ENCODE results near the gene ARID3B.

Gene ARID3B

DNA sequence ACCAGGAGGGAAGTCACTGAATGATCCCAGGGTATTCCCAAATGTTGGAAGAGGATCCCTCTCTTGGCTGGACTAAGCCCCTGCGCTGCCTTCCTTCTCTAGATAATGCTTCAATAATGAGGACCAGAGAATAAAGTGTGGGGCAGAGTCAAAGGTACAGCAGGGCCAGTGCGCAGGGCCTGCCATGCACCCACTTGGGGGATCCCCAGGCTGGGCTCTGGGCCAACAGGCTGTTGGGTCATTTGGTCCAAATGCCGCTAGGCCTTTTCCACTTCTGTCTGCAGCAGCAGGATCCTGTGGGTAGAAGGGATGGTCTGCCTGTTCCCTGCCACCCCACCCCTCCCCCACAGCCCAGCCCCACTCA is 68.9 kb downstream of the ARID3B start:
- DNase-seq = no peak

DNA sequence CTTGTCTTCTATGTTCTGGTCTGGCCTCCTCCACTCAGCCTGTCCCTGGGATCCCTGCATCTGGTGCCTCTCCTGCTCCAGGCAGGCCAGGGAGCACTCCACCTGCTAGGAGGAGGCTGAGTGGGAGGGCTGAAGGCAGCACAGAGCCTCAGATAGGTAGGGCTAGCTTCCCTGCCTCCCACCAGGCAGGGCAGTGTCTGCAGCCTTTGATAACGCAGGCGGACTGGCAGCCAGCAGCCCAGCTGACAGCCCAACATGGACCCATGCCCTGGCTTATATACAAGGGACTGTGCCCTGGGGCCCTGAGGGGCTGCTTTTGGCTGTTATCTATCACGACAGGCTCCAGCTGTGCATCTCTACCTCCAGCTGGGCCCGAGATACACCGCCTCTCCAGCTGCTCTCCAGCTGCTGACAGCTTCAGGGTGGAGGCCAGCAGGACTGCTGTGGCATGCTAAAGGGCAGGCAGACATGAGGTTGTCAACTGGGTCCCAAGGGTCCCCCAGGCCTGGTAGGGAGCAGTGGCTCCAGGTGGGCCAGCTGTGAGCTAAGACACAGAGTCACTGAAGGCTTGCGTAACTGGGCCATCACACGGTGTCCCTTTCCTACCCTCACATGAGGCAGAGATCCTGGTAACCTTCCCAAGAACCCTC is 69.4 kb downstream of the ARID3B start:
- DNase-seq = peak; percentile 60

DNA sequence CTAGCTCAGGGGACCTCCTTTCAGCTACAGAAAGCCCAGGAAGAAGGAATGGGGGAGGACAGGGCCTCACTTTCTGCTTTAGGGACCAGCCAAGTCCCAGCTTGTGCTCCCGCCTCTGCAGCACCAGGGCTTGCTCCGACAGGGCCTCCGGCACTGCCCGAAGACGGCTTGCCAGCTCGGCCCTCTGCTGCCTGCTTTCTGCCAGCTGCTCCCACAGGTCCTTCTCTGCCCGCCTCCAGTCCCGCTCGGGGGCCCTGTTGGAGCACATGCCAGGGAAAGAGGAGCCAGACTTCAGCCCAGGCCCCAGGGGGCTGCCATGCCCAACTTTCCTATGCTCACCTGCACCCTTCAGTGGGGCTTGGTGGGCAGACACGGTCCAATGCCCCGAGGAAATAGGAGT is 70.3 kb downstream of the ARID3B start:
- DNase-seq = no peak

- no peak for DNase-seq
Observed at GRCh38 chr15:74611834-74612233, 70.8 kb downstream of the ARID3B start.

DNA sequence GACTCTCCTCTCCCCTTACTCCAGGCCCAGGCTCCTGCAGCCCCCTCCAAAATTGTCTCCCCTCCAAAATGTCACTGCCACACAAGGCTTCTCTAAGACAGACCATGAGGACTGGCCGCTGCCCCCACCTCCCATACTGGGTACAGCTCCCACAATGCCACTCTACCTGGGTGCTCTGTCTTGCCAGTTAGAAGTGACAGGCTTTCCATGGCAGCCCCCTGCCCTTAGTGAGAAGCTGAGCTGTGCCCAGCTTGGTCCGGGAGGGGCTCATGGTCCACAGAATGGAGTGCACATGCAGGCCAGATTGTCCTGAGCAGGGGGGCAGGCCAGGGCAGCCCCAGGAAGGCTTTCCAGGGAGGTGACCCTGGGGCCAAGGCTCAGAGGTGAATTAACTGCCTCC is 71.7 kb downstream of the ARID3B start:
- no peak for DNase-seq

DNA sequence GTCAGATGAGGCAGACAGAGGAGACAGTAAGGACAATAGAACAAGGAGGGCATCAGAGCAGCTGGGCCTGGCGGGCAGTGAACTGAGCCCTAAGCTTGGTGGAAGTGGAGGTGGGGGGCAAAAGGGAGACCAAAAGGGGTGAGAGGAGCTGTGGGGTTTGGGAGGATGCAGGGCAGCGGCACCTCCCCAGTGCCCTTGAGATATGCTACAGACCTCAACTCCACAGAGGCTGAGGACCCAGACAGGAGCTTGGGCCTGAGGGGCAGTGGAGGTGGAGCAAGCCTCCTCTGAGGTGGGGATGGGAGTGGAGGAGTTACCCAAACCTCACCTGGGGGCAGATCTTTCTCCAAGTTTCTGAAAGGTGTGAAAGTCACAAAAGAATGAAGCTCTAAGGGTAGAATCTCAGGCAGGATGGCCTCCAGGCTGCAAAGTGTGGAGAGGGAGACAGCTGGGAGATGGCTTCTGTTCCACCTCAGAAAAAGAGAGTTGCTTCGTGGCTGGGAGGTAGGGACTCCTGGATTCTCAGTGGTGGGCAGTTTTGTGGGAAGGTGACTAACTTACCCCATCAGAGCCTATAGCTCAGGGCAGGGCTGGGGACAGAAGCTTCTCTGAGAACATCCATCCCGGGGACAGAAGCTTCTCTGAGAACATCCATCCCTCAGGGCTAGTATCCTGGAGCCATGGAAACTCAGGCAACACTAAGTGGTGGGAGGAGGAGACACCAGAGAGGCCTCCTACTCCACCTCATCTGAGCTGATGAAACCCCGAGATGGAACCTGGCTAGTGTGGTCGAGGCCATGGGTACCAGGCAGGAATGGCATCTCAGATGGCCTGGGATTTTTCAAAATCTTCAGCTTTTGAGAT is 72.3 kb downstream of the ARID3B start:
- DNase-seq = no peak

DNA sequence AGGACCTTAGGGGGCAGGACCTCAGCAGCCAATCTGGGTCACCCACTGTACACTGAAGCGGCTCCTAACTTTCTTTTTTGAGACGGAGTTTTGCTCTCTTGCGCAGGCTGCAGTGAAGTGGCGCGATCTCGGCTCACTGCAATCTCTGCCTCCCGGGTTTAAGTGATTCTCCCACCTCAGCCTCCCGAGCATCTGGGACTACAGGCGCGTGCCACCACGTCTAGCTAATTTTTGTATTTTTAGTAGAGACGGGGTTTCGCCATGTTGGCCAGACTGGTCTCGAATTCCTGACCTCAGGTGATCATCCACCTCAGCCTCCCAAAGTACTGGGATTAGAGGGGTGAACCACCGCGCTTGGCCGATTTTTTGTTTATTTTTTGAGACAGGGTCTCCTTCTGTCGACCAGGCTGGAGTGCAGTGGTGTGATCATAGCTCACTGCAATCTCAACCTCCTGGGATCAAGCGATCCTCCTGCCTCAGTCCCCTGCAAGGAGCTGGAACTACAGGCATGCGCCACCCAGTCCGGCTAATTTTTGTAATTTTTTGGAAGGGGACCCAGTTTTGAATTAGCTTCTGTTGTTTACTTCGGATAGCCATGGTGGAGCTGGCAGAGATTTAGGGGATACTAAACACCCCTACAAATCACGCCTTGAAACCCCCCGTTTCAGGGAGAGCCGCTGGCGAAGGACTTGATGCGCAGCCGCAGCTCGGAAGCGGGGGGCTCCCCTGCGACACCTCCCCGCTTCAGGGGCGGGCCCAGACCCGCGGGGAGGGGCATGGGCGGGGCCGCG is 73.1 kb downstream of the ARID3B start:
- no peak for DNase-seq

DNA sequence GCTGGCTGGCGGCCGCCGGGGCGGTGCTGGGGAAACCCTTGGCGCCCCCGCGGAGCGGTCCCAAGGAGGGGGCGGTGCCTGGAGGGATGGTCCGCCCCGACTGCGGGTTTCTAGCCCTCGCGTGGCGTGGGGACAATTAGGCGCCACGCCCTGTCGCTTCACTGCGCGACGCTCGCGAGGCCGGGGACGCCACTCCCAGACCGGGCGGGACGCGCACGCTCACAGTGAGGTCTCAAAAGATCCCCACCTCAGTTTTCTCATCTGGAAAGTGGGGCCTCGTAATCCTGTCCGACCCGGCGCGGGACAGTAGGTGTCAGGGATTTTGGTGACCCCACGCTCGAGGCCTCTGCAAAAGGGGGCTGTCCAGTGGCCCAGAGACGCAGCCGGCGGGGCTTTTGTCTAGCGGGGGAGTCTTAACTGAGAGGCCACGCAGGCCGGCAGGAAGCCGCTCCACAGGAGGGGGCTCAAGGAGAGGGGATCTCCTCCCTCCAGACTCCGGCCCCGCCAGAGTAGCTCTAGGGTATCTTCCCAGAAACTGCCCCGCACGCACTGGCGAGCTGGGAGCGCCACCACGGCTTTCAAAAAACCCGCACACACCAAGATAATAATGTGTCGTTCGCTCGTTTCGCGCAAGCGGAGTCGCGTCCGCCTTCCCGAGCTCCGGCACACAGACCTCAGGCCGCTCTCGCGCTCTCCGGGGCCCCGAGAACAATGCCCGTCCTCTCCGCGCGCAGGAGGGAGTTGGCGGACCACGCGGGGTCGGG is 73.9 kb downstream of the ARID3B start:
- peak; percentile 90 for DNase-seq

DNA sequence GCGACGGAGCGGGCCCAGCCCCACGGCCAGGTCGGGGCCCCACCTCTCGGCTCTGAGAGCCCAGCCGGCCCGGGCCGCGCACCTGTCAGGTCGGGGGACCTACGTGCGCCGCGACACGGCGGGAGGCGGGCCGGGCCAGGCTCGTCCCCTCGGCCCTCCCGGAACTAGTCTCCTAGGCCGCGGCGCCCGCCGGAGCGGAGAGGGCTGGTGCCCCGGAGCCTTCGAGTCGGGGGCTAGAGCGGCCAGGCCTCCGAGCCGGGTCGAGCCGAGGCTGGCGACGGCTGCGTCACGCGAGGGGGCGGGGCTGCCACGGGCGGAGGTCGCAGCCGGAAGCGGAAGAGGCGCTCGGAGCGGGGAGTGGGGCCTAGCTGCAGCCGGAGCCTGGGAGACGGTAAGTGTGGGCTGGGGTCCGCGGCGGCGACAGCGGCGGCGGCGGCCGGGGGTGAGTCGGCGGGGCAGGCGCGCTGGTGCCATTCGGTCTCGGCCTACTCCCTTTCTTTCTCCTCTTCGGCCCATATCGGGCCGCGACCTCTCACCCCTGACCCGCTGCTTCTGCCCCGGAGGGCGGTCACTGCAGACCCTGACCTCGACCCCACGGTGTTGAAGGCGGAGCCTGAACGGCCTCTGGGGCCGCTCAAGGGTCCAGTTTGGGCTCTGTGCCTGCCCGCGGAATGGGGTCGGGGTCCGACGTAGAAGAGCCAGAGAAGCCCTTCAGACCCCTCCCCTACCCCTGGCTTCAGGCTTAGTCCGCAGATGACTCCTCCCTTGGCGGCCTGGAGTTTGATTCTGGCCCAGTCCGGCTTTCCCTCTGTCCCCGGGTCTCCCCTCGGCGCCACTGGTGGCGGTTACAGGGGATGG is 74.7 kb downstream of the ARID3B start, which contains the start of gene CLK3:
TSS of gene CLK3 (plus strand) at position 329 of the 858 bp plus-strand sequence. CDS start 3,361 bp downstream, outside the sequence.
- DNase-seq = peak; percentile 97

DNA sequence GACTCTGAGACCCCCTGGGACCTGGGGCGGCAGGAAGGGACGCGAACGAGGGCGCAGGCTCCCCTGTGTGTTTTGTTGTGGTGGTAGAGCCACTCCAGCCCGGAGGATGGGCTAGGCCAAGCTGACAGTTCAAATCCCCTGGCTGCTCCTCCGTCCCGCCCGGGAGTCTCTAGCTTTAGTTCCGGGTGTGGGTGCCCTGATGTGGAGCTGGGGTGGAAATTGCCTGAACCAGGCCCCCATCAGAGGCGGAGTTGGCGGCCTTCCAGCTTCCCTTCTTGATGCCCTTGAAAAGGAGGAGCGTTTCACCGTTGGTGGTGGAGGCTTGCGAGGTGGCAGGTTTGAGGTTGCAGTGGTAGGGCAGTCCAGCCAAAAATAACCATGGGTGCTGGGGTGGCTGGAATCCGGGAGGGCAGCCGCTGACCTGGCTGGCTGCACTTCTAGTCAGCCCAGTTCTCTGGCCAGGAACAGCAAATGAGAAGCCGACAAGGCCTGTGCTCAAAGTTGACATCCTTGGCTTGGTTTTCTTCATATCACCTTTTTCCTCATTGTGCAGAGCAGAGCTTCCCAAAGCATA is 75.4 kb downstream of the ARID3B start:
- peak; percentile 63 for DNase-seq

DNA sequence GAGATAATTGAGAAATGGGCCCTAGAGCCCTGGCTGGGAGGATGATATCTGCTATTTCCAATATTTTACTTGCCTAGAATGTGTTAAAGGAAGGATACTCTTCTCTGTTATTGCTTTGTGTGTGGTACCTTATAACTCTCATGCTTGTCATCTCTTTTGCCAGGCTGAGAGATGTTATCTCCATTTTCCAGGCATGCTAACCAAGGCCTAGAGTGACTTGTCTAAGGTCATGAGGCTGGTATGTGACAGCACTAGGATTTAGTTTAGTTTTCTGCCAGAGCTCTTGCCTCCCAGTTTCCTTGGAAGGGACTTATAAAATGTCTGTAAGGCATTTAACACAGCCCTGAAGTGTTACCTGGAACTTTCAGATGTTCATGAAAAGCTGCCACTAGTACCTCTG is 76.0 kb downstream of the ARID3B start:
- DNase-seq = no peak

DNA sequence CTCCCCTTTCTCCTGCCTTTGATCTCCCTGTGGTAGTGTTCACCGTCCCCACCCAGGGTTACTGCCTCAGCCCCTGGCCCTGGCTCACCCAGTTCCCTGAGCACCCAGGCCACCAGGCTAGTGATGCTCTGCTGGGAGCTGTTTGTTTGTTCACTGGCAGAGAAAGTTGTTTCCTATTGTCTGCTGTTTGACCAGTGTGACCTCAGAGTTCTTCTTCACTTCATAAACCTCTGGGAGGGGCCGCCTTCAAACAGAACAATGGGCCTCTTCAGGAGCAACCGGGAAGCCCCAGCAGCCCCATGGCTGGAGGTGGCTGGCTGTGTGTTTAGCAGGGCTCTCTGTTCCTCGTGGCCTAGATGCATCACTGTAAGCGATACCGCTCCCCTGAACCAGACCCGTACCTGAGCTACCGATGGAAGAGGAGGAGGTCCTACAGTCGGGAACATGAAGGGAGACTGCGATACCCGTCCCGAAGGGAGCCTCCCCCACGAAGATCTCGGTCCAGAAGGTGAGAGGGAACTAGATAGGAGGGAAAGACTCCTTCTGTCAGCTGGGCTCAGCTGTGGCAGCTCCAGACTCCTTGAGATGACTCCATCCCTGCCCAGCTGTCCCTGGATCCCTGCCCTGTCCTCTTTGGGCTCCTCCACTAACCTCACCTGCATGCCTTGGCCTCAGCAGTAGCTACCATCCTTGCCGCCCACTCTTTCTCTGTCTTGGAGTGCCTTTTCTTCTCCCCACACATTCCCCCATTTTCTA is 78.0 kb downstream of the ARID3B start:
- no peak for DNase-seq

DNA sequence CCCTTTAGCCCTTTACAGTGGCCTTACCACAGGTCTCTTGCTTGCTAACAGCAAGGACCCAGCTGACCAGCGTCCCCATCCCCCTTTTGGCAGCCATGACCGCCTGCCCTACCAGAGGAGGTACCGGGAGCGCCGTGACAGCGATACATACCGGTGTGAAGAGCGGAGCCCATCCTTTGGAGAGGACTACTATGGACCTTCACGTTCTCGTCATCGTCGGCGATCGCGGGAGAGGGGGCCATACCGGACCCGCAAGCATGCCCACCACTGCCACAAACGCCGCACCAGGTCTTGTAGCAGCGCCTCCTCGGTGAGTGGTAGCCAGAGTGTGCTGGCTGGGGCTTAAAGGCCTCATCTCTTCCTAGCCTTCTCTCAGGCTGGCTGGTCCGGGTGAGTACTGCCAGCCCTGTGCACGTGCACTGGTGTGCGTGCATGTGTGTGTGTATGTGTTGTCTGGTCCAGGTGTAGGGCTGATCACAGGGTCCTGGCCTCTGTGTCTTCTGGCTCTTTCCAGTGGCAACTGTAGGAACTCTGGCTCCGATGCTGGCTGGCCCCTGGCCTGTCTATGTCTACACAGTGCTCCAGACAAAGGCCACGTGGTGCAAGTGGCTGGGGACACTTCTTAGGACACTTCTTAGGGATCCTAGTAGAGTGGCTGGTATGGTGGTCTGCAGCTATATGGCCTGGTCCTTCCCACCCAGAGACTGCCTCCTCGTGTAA is 79.1 kb downstream of the ARID3B start:
- DNase-seq = no peak

GRCh38 chr15:74620636-74621545 is 79.9 kb downstream of the ARID3B start:
- no peak for DNase-seq

DNA sequence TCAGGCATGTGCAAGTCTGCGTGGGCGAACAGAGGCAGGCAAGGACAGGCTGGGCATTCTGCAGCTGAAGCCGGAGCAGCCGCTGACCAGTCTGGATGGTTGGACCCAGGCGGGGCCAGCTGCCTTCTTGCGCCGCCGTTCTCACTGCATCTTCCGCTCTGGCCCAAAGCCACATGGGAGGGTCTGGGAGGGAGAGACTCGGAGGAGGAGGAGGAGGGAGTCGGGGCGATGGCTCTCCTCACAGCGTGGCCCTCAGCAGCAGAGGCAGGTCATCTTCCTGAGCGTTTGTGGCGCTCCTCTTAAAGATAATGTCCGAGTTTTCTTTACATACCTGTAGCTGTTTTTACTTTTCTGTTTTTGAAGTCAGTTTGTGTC is 80.5 kb downstream of the ARID3B start:
- no peak for DNase-seq

DNA sequence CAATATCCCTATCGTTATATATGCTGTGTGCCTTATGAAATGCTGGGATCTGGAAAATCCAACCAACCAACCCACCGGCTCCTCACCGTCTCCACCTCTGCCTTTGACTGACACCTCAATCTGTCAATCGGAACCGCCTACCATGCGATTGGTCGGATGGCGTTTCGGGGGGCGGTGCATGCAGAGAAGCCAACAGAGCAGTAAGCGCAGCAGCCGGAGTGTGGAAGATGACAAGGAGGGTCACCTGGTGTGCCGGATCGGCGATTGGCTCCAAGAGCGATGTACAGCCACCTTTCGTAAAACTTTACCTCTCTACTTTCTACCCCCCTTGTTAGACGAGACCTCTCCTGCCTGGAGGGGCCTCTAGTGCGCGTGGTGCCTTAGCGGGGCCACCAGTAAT is 80.9 kb downstream of the ARID3B start:
- DNase-seq = no peak

GRCh38 chr15:74622758-74623157 is 81.7 kb downstream of the ARID3B start:
- no peak for DNase-seq

GRCh38 chr15:74624020-74624602 is 83.1 kb downstream of the ARID3B start:
- no peak for DNase-seq
